D721Med (cell line): ENCODE data around the gene NT5M.

Experiments
- DNase-seq: peaks from one replicate; pipeline ENCODE4 v3.0.0; 2011; ENCODE audit warnings: low spot score; ENCODE audit not compliant: insufficient read length
- FAIRE-seq: peaks from 2 replicates; lab custom pipeline; 2011; peaks lifted over from hg19 to GRCh38; lab: Jason Lieb, UNC
- CTCF ChIP-seq: IDR thresholded peaks from 2 replicates; pipeline ENCODE4 v1.5.1; 2012; ENCODE audit warnings: mild to moderate bottlenecking, control low read depth; ENCODE audit not compliant: insufficient read depth; ENCODE audit errors: missing control alignments

Gene NT5M

DNA sequence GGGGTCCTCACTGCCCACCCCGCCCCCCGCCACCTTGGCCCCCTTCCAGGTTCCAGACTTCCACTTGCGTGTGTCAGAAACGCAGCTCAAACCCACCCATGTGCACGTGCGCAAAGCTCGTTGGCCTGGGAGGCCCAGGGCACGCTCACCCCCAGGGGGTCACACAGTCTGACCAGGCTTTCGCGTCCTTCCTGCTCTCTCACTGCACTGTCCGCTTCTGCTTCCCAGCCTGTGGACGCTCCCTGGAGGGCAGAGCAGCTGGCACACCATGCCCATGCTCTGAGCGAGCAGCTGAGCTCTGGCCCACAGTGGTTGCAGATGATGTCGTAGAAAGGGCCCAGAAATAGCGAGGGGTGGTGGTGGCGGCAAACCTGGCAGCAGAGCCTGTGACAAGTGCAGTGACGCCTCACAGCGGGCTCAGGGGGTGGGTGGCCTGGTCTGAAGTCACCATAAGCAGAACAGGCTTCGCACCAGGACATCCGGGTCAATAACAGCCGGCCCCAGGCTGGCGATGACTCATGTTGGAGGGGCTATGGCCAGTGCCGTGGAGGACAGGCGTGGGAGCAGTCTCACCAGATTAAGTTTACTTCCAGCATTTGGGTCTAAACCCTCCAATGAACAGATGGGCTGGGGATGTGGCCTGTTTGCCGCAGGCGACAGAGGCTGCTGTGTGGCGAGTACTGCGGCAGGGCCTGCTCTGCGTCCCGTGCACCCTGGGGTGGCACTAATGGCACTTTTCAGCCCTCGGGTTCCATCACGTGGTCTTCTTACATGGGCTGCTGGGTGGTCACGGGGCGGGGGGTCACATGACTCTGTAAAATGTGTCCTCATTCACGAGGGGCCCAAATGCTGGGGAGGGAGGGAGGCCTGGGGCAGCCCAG, 49.0 kb downstream of the NT5M start:
- TF ChIP-seq CTCF: no peak
- no peak for FAIRE-seq
- DNase-seq: peak; percentile 13

GRCh38 chr17:17352836-17353624, 49.9 kb downstream of the NT5M start:
- TF ChIP-seq CTCF: no peak
- FAIRE-seq (no peak), DNase-seq (peak; percentile 16)

- FAIRE-seq: no peak
- no peak for DNase-seq
- no peak for TF ChIP-seq CTCF
Measured at GRCh38 chr17:17353625-17354484, 50.7 kb downstream of the NT5M start.

- no peak for FAIRE-seq
- peak; percentile 55 for TF ChIP-seq CTCF
- peak; percentile 87 for DNase-seq
Measured at GRCh38 chr17:17354560-17355349, 51.6 kb downstream of the NT5M start.

- no peak for FAIRE-seq
- no peak for TF ChIP-seq CTCF
Measured at GRCh38 chr17:17355426-17355825, 52.3 kb downstream of the NT5M start.

More at GRCh38 chr17:17355426-17355825, 52.3 kb downstream of the NT5M start:
- DNase-seq: peak; percentile 3
